ENCODE results near the gene TGM2.

Gene TGM2

DNA sequence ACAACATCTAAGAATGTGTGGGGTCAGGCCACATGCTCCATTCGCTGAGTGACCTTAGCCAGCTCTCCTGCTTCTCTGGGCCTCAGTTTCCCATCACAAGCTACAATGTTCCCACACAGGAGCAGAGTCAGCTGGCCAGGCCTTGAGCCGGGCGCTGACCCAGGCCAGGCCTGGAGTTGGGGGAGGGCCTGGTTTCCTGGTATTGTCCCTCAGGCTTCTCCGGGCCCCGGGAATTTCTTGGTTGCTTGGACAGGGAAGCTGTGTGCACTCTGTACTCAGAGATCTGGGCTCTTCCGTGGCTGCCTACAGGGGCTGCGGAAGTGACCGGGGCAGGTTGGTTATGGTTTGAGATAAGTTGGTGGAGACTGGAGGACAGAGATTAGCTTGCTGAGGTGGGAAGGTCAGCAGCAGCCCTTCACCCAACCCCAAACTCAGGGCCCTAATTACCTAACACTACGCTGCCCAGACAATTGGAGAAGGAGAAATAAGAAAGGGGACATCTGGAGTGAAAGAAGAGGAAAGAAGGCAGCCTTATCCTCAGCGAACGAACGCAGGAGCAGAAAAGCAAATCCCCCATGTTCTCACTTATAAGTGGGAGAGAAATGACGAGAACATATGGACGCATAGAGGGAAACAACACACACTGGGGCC lies 6.2 kb downstream of the TGM2 start:
- DNase-seq: no peak

DNA sequence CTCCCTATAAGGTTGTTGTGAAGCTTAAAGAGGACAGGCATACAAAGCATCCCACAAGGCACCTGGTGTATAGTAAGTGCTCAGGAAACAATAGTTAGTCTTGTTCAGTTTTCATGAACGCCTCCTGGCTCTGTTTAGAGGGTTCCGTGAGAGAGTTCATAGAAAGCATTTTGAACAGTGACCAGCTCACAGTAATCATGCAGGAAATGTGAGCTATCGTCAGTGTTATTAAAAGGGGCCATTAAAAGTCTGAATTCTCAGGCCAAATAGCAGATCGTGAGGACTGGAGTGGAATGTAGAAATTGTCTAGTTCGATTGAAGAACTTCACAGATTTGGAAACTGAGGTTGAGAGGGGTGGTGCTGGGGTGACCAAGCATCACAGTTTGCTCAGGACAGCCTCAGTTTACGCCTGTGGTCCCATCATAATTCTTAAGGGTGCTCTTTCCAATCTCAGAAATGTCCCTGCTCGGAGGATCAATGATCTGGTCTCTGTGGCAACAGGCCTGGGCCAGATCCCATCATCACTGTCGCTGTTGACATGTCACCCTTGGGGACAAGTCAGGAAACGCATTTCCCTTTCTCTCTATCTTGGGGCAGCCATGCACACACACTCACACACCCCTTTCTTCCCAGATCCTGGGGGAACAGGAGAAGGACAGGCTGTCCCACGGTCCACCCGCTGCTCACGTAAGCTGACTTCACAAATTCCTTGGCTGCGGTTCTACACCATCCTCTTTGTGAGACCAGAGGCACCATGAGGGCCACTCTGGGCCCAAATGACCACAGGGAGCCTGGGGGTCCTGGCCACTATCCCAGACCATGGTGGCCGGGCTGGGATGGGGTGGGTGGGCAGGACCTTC lies 7.2 kb downstream of the TGM2 start:
- no peak for DNase-seq

DNA sequence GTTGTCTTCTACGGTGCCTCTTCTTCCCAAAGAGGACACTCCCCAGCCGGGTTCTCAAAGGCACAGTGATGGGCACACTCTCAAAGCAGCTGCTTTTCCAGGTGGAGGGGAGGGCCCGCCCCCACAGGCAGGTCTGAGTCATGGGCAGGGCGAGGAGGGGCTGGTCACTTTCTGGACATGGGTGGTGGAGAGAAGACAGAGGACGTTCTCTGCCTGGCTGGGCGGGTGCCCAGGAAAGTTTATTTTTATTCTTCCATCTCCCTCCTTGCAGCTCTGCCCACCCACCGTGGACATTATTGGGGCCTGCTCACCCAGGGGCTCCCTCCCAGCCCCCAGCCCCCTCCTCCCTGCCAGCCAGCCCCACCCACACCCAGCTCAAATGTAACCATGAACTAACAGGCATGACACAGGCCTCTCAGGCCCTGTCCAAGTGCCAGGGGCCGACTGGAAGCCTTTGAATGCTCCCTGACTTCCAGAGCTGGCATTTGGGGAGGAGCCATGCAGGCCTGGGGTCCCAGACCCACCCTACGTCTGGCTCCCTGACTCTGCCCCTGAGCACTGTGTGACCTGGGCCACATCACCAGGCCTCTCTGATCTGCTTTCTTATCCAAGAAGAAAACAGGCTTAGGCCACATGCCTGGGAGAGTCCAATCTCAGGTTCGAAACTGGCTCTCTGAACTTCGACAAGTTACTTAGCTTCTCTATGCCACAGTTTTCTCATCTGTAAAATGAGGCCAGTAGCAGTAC lies 8.0 kb downstream of the TGM2 start:
- no peak for DNase-seq

DNA sequence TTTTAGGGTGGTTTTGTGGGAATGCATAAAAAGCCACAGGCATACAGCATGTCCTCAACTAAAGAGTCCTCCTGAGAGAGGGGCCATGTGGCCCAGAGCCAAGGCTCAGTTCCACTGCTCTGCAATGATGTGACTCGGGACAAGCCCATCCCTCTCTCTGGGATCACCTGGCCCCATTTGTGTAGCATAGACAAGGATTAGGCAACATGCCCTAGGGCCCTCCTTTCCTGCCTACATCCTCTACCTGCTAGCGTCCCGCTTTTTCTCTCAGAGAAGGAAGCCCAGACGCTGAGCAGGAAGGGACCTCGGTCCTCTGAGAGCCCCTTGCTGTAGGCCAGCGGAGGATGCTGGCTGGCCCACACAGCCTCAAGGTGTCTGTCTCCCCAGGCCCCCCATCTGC lies 8.8 kb downstream of the TGM2 start:
- DNase-seq: no peak

DNA sequence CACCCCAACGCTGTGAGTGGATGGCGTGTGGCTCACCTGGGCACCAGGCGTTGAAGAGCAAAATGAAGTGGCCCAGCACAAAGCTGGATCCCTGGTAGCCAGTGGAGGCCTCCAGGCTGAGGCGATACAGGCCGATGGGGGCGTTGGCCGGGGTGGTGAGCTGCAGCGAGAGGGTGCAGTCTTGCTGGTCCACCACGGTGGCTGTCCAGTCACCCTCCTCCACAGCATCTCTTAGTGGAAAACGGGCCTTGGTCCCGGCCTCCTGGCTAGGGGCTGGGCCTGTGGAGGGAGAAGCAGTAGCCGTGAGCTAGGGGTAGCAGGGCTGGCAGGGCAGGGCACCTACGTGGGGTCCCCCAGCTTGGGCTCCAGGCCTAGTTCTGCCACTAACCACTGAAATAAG lies 9.3 kb downstream of the TGM2 start:
- no peak for DNase-seq

DNA sequence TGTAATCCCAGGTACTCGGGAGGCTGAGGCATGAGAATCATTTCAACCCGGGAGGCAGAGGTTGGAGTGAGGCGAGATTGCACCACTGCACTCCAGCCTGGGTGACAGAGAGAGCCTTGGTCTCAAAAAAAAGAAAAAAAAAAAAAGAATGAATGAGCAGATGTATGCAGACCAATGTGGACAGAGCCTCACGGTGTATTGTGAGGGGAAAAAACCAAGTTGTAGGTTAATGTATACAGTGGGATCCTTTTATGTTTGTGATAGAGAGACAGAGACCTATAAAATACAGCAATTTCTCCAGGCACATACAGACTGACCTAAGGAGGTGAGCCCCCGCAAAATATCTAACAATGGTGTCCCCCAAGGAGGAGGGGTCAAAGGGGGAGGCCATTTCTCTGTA lies 11.7 kb downstream of the TGM2 start:
- no peak for DNase-seq

DNA sequence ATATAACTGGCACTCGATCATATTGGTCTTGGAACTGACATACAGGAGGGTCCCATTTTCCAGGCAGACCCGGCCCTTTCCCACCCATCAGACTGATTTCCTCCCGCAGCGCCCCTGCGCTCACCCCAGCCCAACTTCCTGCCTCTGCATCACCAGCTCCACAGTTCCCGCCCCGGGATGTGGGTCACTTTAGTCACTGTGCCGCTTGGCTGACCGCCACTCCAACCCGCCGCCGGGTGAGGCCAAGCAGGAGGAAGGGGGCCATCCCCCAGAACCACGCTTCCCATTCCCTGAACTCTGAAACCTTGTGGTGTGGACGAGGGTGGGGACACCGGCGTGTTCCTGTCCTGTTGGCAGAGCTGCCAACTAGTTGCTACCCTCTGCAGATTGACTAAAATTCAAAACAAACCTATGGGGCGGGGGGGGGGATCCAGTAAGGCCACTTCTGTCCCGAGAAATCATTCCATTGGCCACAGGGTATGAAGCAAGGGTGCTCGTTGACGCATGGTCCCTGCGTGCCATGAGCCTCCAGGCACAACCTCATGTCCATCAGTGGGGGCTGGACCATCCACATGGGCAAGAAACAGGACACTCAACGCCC lies 12.3 kb downstream of the TGM2 start:
- no peak for DNase-seq

DNA sequence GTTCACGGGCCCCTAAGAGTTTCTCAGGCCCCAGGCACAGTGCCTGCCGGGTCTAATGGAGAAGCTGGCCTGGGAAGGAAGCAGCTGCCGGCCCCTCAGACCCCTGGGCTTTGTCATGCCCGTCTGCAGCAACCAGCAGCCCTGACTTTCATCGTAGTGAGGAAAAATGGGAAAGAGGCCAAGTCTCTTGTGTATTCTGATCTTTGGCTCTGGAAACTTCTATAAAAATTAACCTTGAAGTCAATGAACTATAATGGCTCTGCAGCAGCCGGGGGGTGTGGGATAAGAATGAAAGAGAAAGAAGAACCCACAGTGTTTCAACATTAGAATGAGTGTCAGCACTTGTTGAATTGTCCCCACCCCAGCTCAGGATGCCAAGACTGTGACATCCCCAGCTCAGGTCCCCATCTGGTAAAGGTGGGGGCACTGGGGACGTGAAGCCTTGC lies 12.9 kb downstream of the TGM2 start:
- DNase-seq: no peak

DNA sequence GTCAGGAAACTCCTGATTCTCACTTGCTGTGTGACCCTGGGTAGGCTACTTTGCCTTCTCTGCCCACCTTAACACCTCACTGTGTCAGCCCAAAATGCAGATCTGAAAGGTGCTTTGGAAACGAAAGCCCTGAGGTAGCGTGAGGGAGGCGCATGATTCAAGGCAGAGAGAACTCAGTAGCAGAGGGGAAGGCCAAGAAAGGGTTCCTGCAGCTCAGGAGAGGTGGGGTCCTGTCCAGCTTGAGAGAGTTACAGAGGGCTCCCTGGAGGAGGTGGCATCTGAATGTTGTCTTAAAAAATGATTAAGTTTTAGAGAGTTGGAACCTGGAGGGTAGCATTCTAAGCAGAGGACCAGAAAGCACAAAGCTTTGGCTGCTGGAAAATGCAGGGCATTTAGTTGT lies 13.6 kb downstream of the TGM2 start:
- no peak for DNase-seq

DNA sequence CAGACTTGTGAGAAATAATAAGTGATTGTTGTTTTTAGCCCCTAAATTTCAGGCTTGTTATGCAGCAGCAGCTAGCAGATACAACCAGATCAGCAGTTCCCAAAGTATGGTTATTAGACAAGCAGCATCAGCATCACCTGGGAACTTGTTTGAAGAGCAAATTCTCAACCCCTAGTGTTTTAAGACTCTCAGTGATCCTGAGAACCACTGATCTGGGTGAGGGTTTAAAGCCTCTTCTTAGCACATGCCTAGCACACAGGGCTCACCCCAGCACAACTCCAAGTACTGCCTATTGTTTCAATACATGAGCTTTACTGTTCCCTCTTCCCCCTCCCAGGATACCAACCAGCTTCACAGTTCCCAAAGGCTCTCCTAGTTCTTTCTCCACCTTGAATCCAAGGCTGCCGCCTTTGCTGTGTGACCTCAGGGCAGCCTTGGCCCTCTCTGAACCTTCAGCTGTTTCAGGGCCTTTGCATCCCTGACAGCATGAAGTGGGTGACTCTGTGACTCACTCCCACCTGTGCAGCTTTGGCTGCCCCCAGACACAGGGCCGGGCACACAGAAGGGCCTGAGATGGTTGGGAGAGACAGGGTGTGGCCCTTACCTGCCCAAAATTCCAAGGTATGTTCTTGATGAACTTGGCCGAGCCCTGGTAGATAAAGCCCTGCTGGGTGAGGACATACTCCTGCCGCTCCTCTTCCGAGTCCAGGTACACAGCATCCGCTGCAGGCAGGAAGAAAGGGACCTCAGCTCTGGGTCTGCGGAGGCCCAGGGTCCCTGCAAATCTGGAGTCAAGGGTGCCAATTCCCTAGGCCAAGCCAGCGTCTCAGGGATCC lies 14.5 kb downstream of the TGM2 start:
- no peak for DNase-seq

DNA sequence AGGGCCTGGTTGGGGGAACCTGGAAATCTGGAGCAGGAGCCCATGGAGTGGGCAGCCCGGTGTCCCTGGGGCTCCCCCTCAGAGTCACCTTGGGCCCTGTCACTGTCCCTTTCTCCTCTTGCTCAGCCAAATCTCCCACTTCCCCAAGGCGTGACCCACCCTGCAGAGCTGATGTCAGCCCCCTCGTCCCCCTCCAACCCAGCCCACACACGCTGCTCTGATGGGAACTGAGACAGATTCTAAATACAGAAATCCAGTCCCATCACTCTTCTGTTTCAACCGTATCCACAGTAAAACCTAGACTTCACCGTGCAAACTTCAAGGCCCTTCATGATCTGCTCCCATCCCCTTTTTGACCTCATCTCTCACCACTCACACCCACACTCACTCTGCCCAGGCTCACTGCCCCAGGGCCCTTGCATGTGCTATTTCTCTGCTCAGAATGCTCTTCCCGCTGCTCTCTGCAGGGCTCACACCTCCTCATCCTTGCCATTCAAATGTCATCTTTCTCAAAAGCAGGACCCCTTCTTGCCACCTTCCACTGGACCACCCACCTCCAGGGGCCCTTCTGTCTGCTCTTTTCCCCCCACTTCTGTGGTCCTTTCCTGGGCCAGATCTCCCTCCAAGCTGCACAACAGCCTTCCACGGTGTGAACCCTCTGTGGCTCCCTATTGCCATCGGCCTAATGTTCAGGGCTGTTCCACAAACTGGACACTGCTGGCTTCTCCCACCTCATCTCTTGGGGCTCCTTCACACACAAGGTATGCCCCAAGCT lies 16.6 kb downstream of the TGM2 start:
- DNase-seq: no peak

DNA sequence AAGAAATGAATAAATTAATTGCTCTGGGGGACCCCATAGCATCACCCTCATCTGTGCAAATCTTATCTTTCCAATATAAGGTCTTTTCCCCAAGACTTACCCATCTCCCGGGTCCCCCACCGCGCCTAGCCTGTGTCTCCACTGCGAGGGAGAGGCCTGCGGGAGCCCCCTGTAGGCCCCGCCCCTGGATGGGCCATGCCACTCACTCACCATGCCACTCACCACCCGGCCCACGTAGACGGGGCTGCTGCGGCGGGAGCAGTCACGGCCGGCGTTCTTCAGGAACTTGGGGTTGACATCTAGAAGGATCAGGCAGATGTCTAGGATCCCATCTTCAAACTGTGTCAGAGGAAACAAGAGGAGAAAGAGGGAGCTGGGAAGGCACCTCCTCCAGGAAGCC lies 17.3 kb downstream of the TGM2 start:
- DNase-seq: no peak

DNA sequence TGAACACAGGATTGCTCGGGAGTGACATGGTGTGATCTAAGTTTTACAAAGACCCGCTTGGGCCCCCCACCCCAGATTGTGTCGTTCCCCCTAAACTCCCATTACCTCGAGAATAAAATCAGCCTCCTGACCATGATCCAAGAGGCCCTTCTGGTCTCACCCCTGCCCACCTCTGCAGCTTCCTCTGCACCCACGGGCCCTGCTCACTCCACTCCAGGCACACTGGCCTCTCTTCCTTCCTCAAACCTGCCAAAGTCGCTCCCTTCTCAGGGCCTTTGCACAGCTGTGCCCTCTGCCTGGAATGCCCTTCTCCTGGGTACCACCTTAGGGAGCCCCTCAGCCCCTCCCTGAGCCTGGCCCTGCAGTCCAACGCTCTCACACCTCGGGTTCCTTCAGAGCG lies 17.9 kb downstream of the TGM2 start:
- no peak for DNase-seq

DNA sequence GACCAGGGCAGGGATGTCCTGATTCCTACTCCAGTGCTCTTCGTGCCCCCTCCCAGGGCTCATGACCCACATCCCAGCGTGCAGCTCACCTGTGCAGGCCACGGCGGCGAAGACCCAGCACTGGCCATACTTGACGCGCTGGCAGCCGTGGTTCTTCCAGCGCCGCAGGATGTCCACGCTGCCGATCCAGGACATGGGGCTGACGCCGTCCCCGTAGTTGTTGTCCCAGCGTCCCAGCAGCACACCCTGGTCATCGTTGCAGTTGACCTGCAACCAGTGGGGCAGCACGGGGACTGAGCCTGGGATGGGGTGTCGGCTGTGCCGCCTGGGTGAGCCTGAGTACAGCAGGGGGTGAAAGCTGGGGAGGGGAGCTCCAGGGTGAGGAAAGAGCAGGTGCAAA lies 18.4 kb downstream of the TGM2 start:
- DNase-seq: no peak

DNA sequence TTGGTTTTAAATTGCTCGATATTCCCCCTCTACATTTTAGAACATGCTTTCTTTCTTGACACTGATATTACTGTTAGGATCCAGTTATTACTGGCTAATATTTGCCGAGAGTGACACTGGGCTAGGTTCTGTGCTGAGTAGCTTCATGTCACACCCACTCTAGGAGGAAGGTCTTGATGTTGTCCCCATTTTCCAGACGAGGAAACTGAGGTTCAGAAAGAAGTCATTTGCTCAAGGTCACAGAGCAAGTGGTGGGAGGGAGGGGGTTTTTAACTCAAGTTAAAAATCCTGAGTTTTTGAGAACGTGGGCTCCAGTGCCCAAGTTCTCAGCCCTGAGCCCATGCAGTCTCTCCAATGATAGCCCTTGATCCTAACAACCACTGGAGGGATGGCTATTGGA lies 18.9 kb downstream of the TGM2 start:
- DNase-seq: no peak

DNA sequence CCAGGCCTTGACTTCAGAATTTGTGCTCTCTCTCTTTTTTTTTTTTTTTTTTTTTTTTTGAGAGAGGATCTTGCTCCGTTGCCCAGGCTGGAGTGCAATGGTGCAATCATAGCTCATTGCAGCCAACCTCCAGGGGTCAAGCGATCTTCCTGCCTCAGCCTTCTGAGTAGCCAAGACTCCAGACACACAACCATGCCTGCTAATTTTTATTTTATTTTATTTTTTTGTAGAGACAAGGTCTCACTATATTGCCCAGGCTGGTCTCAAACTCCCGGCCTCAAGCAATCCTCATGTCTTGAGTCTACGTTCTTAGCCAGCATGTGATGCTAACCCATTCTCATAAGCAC lies 19.4 kb downstream of the TGM2 start:
- DNase-seq: no peak

DNA sequence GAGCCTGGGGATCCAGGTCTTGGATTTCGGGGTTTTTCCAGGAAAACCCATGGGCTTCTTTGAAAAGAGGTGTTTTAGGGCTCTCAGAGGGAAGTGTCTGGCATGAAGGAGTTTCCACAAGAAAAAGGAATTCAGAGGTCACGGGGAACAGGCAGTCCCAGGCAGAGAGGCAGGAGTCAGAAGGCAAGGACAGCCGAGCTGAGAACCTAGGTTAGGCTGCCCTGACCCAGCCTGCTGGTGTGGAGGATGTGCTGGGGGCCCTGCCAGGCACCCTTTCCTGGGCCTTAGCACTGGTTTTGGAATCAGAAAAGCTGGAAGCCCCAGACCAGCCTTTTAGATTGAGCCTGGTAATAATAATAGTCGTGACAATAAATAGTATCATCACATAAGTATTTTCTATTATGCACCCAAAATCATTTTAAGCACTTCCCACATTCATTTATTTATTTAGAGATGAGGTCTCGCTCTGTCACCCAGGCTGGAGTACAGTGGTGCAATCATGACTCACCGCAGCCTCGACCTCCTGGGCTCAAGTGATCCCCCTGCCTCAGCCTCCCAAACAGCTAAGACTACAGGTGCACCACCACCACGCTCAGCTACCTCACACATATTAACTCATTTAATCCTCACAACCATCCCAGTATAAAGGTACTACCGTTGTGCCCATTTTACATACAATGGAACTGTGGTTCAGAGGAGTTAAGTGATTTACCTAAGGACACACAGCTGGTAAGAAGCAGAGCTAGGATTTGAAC lies 19.9 kb downstream of the TGM2 start:
- DNase-seq: no peak

DNA sequence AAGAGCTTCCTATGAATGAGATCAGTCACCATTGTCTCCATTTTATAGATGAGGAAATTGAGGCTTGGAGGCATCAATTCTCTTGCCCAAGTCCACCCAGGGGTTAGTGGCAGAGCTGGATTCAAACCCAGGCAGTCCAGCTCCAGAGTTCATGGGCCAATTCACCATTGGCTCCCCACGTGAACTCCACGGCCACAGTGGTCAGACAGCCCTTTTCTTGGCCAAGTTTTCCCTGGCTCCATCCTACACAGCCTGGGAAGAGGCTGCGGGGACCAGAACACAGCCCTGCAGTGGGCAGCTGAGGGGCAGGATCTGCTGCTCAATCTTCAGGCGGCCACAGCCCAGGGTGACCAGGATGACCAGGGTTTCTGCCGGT lies 20.5 kb downstream of the TGM2 start:
- no peak for DNase-seq

DNA sequence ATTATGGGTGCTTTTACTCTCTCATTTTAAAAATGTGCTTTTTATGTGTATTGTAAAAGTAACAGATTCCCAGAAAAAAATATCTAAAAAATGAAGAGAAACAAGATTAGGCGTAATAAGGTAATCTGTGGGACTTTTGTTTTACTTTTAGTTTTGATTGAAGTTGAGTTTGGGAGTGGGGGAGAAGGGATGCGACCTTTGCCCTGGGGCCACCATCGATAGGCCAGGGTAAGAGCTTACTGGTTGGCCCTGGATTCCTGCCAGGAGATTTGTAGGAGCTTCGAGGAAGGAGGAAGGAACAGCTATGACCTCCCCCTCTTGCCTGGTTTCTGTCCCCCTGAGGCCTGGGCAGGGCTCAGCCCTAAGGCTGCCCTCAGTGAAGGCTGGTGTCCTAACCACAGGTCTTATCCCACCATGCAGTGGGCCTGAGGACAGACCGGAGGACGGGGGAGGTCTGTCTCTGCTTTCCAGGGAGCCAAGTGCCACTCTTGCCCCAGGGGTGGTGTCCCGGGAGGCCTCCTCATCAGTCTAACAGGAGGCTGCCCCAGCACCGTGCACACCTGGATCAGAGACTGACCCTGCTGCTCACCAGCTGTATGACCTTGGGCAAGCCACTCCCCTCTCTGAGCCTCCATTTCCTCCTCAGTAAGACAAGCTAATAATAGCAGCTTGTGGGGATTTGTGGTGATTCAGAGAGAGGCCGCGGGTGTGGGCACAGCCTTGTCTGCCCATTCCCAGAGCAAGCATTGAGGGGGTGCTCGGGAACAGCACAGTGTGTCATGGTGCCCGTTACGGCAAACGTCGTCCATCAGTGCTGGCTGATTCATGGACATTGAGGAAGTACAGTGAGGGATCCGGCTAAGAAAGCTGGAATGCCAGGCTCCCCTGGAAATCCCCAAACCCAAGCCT lies 21.2 kb downstream of the TGM2 start:
- no peak for DNase-seq

DNA sequence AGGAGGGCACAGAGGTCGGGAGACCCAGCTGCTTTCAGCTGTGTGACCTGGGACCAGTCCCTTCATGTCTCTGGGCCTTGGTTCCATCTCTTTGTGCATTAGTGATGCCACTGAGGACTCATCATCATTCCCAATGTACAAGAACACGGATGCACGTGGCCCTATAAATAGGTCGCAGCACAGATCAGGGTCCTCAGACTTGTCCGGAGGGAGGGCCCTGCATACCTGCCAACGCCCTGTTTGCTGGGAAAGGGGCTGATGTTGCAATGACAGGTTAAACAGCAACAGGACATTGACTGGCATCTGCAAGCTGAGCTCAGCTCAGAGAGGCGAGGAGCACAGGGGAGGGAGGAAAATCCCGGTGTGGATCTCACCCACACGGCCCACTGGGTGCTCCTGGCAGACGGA lies 21.8 kb downstream of the TGM2 start:
- no peak for DNase-seq

All from NCI-H187 (cell line).